ENCODE results near the gene CHST5.

DNA sequence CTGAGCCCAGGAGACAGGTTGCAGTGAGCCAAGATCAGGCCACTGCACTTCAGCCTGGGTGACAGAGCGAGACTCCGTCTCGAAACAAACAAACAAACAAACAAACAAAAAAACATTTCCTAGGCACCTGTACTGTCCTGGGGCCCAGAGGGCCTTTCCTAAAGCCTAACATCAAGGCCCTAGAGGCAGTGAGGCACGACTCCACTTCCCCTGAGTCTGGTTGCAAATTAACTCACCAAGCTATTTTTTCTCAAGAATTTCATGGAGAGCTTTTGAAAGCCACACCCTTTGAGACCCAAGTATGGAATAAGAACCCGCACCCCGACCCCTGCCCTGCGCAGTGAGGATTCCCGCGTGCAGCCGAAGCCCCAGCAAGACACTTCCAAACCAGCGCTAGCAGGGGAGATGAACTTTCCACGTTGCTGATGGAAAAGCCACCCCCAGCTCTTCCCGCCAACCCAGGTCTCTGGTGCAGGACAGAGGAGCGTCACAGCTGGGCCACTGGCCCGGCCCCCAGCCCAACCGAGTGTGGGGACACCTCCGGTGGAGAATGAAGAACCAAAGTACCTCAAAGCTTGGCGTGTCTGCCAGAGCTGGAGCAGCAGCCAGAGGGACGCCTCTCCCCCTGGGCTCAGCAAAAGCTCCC lies 1.2 kb downstream of the CHST5 start:
- TF ChIP-seq, protein P1, sequence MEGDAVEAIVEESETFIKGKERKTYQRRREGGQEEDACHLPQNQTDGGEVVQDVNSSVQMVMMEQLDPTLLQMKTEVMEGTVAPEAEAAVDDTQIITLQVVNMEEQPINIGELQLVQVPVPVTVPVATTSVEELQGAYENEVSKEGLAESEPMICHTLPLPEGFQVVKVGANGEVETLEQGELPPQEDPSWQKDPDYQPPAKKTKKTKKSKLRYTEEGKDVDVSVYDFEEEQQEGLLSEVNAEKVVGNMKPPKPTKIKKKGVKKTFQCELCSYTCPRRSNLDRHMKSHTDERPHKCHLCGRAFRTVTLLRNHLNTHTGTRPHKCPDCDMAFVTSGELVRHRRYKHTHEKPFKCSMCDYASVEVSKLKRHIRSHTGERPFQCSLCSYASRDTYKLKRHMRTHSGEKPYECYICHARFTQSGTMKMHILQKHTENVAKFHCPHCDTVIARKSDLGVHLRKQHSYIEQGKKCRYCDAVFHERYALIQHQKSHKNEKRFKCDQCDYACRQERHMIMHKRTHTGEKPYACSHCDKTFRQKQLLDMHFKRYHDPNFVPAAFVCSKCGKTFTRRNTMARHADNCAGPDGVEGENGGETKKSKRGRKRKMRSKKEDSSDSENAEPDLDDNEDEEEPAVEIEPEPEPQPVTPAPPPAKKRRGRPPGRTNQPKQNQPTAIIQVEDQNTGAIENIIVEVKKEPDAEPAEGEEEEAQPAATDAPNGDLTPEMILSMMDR (conservative IDR thresholded peaks at IDR 0.05): no peak
- no peak for TF ChIP-seq ZFX (IDR thresholded peaks at IDR 0.05)

Measured in C4-2B (cell line).